ENCODE measurements around the gene ZDHHC18.

DNA sequence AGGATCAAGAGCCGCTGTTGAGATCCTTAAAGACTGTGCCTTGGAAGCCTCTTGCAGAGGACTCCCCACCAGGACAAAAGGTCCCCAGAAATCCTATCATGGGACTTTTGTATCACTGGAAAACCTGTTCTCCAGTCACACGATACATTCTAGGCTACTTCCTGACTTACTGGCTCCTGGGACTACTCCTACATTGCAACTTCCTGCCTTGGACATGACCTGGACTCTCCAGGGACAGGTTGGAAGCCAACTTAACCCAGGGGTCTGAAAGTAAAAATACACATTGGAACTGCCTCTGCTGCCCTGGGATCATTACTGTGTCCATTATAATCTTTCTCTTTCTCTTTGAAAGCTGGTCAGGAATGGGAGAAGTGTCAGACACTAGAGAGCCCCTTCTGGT lies 28.9 kb upstream of the ZDHHC18 start:
- TF ChIP-seq CTCF (IDR thresholded peaks at IDR 0.05; ENCODE audit: insufficient read depth, low read depth, low read length): no peak
- TF ChIP-seq EZH2 (IDR thresholded peaks at IDR 0.05; ENCODE audit: insufficient read depth, low read length): no peak
